Right atrium auricular region (tissue), 2 donors: ENCODE data around the gene AP3B1. TPM values are rescaled to one million over a fixed set of nuclear protein-coding genes. Genes with fewer than 3 reads are reported as not detected.

Experiments
- DNase-seq: peaks from one replicate; pipeline ENCODE4 v3.0.0-alpha.2; 2019; ENCODE audit warnings: low spot score
- H3K27ac ChIP-seq, 2 donors: fragments of 200-600 bp; sonication (generic); 1 replicate in 1 of 2; 2 replicates in 1 of 2; pipeline ENCODE4 v1.5.1; 2016 to 2019
- H3K27me3 ChIP-seq, 2 donors: fragments of 200-600 bp; sonication (generic); one replicate each; pipeline versions ENCODE4 v1.5.1 to v1.6.0; 2017 to 2019
- H3K36me3 ChIP-seq: fragments of 200-600 bp; sonication (generic); one replicate; pipeline ENCODE4 v1.5.1; 2016
- H3K4me1 ChIP-seq, 2 donors: fragments of 200-600 bp; sonication (generic); one replicate each; pipeline versions ENCODE4 v1.5.1 to v1.6.0; 2017 to 2019
- H3K4me3 ChIP-seq, 2 donors: fragments of 200-600 bp; sonication (generic); 1 replicate in 1 of 2; 2 replicates in 1 of 2; pipeline ENCODE4 v1.5.1; 2017 to 2019; ENCODE audit warnings: mild to moderate bottlenecking in 1 of 2, moderate library complexity in 1 of 2
- H3K9me3 ChIP-seq, 2 donors: fragments of 200-600 bp; sonication (generic); one replicate each; pipeline ENCODE4 v1.5.1; 2019
- CTCF ChIP-seq, 2 donors: fragments of 200-600 bp; sonication (generic); IDR thresholded peaks; one replicate each; pipeline ENCODE4 v1.5.1; 2019; ENCODE audit warnings: antibody characterized with exemption in 2 of 2
- total RNA-seq, 2 donors: library from RNA; depleted of rRNA; stranded (reverse); fragments of >200 nt; gene quantifications; one replicate each; pipeline ENCODE4 v1.1.0, GENCODE V29; 2016

AP3B1 gene
- total RNA-seq, 2 donors from 2014 or later, result 22.4 to 25.7 TPM

- H3K4me3 ChIP-seq, result no peak overlapping the region
- no peak for TF ChIP-seq CTCF (IDR thresholded peaks at IDR 0.05)
- H3K4me1 ChIP-seq, result no peaks in the 10 kb centered on the region
- no peak for DNase-seq
- H3K27me3 ChIP-seq, result no peaks in the 10 kb centered on the region
- H3K27ac ChIP-seq, result no peak overlapping the region
- no peaks in the 10 kb centered on the region for H3K9me3 ChIP-seq
- no peaks in the 10 kb centered on the region for H3K36me3 ChIP-seq
These were observed 300.6 kb downstream of the AP3B1 start for GRCh38 chr5:77993855-77994318.

GRCh38 chr5:77993141-77993854, 301.2 kb downstream of the AP3B1 start:
- Histone ChIP-seq H3K9me3 (no peaks in the 10 kb centered on the region), H3K36me3 (no peaks in the 10 kb centered on the region), H3K4me1 (no peaks in the 10 kb centered on the region), H3K27me3 (no peaks in the 10 kb centered on the region), H3K27ac (no peak overlapping the region), H3K4me3 (no peak overlapping the region)
- no peak for DNase-seq
- TF ChIP-seq CTCF (IDR thresholded peaks at IDR 0.05), result no peak

- no peak for TF ChIP-seq CTCF (IDR thresholded peaks at IDR 0.05)
- no peaks in the 10 kb centered on the region for H3K27me3 ChIP-seq
- H3K4me1 ChIP-seq, result no peaks in the 10 kb centered on the region
These were observed 303.4 kb downstream of the AP3B1 start for GRCh38 chr5:77991084-77991483.

GRCh38 chr5:77990020-77990419, 304.5 kb downstream of the AP3B1 start:
- H3K4me1 ChIP-seq, result no peaks in the 10 kb centered on the region
- H3K27ac ChIP-seq, result no peak overlapping the region
- no peaks in the 10 kb centered on the region for H3K9me3 ChIP-seq
- no peaks in the 10 kb centered on the region for H3K36me3 ChIP-seq
- H3K27me3 ChIP-seq, result no peaks in the 10 kb centered on the region
- no peak for TF ChIP-seq CTCF (IDR thresholded peaks at IDR 0.05)
- DNase-seq, result no peak
- H3K4me3 ChIP-seq, result no peak overlapping the region

More at GRCh38 chr5:77991084-77991483, 303.4 kb downstream of the AP3B1 start:
- no peaks in the 10 kb centered on the region for H3K9me3 ChIP-seq
- no peak overlapping the region for H3K4me3 ChIP-seq
- no peak for DNase-seq
- no peak overlapping the region for H3K27ac ChIP-seq
- no peaks in the 10 kb centered on the region for H3K36me3 ChIP-seq

- H3K27ac ChIP-seq, result no peak overlapping the region
- DNase-seq, result no peak
- no peak for TF ChIP-seq CTCF (IDR thresholded peaks at IDR 0.05)
- no peaks in the 10 kb centered on the region for H3K27me3 ChIP-seq
- no peaks in the 10 kb centered on the region for H3K9me3 ChIP-seq
- H3K4me1 ChIP-seq, result no peaks in the 10 kb centered on the region
- no peaks in the 10 kb centered on the region for H3K36me3 ChIP-seq
- no peak overlapping the region for H3K4me3 ChIP-seq
These were observed 306.5 kb downstream of the AP3B1 start for GRCh38 chr5:77987988-77988387.

- Histone ChIP-seq H3K4me1 (no peaks in the 10 kb centered on the region), H3K36me3 (no peaks in the 10 kb centered on the region), H3K4me3 (no peak overlapping the region), H3K9me3 (no peaks in the 10 kb centered on the region), H3K27ac (no peak overlapping the region), H3K27me3 (no peaks in the 10 kb centered on the region)
- no peak for TF ChIP-seq CTCF (IDR thresholded peaks at IDR 0.05)
- no peak for DNase-seq
These were observed 307.2 kb downstream of the AP3B1 start for GRCh38 chr5:77987331-77987730.
